Forelimb muscle (tissue), 1 donor: ENCODE data around the gene PARVB. TPM values are rescaled to one million over a fixed set of nuclear protein-coding genes. Genes with fewer than 3 reads are reported as not detected.

Experiments used
- DNase-seq: peaks from one replicate; pipeline ENCODE4 v3.0.0-alpha.2; 2013; ENCODE audit warnings: low read depth
- polyA plus RNA-seq: library from polyadenylated mRNA; unstranded; fragments of 120-200 nt; gene quantifications from one replicate; pipeline ENCODE4 v1.2.1, GENCODE V29; 2013; ENCODE audit not compliant: insufficient read length

PARVB gene
- polyA plus RNA-seq, 1 donor: 45.9 TPM

- DNase-seq: no peak
Measured at GRCh38 chr22:44197271-44197670, 173.2 kb downstream of the PARVB start.

GRCh38 chr22:44199164-44199563, 175.1 kb downstream of the PARVB start:
- no peak for DNase-seq

- DNase-seq: no peak
Measured at GRCh38 chr22:44199866-44200265, 175.8 kb downstream of the PARVB start.

- no peak for DNase-seq
Measured at GRCh38 chr22:44200451-44200850, 176.3 kb downstream of the PARVB start.

GRCh38 chr22:44200855-44201550, 176.9 kb downstream of the PARVB start:
- no peak for DNase-seq

- DNase-seq: no peak
Measured at GRCh38 chr22:44201665-44202064, 177.6 kb downstream of the PARVB start.

- DNase-seq: no peak
Measured at GRCh38 chr22:44202261-44202789, 178.2 kb downstream of the PARVB start.

- no peak for DNase-seq
Measured at GRCh38 chr22:44203203-44203602, 179.1 kb downstream of the PARVB start.

- no peak for DNase-seq
Measured at GRCh38 chr22:44204739-44205515, 180.8 kb downstream of the PARVB start.

GRCh38 chr22:44205516-44206329, 181.6 kb downstream of the PARVB start:
- DNase-seq: no peak

- DNase-seq: no peak
Measured at GRCh38 chr22:44206330-44206645, 182.2 kb downstream of the PARVB start.

- no peak for DNase-seq
Measured at GRCh38 chr22:44206696-44207095, 182.6 kb downstream of the PARVB start.

GRCh38 chr22:44207173-44207980, 183.3 kb downstream of the PARVB start:
- no peak for DNase-seq

GRCh38 chr22:44207981-44208317, 183.8 kb downstream of the PARVB start:
- DNase-seq: no peak

- DNase-seq: no peak
Measured at GRCh38 chr22:44209343-44209742, 185.2 kb downstream of the PARVB start.

- DNase-seq: no peak
Measured at GRCh38 chr22:44210722-44211121, 186.6 kb downstream of the PARVB start.

GRCh38 chr22:44211256-44211945, 187.3 kb downstream of the PARVB start:
- DNase-seq: no peak

GRCh38 chr22:44211946-44212930, 188.1 kb downstream of the PARVB start:
- no peak for DNase-seq

GRCh38 chr22:44212936-44213335, 188.8 kb downstream of the PARVB start:
- no peak for DNase-seq
